NB4 (cell line): Measurements from ENCODE around the gene IFT20.

Experiments
- POLR2A ChIP-seq: IDR thresholded peaks from 2 replicates; pipeline ENCODE4 v1.6.1; 2011; ENCODE audit warnings: mild to moderate bottlenecking; ENCODE audit not compliant: insufficient read length; ENCODE audit errors: extremely low read depth
- TF ChIP-seq, protein P1 (sequence below): IDR thresholded peaks from one replicate; pipeline ENCODE4 v1.5.1; 2012; ENCODE audit warnings: low read depth, low read length
- TF ChIP-seq, protein P2 (sequence below): IDR thresholded peaks from 2 replicates; pipeline ENCODE4 v1.6.1; 2011; ENCODE audit warnings: low read depth, low read length

DNA sequence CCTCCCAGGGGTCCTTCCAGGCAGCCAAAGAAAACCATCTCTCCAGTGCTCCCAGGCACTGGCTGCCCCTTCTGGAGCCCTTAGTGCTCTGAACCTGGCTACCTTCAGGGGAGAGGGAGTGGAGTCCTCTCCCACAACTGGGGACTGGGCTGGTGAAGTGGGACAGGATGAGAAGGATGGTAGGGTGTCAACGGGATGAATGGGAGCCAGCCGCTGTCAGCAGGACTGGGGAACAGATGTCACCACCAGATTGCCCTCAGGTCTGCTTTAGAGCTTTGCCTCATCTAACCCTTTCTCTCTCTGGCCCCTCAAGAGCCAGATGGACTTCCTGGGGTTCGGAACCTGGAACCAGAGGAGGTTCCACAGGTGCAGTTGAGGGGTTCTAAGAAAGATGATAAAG is 30.2 kb upstream of the IFT20 start:
- TF ChIP-seq, protein P1, sequence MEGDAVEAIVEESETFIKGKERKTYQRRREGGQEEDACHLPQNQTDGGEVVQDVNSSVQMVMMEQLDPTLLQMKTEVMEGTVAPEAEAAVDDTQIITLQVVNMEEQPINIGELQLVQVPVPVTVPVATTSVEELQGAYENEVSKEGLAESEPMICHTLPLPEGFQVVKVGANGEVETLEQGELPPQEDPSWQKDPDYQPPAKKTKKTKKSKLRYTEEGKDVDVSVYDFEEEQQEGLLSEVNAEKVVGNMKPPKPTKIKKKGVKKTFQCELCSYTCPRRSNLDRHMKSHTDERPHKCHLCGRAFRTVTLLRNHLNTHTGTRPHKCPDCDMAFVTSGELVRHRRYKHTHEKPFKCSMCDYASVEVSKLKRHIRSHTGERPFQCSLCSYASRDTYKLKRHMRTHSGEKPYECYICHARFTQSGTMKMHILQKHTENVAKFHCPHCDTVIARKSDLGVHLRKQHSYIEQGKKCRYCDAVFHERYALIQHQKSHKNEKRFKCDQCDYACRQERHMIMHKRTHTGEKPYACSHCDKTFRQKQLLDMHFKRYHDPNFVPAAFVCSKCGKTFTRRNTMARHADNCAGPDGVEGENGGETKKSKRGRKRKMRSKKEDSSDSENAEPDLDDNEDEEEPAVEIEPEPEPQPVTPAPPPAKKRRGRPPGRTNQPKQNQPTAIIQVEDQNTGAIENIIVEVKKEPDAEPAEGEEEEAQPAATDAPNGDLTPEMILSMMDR = no peak
- TF ChIP-seq, protein P2, sequence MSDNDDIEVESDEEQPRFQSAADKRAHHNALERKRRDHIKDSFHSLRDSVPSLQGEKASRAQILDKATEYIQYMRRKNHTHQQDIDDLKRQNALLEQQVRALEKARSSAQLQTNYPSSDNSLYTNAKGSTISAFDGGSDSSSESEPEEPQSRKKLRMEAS = no peak
- TF ChIP-seq POLR2A = no peak
